GM23338 (cell line): ENCODE results near the gene ZBTB22. TPM values are rescaled to one million over a fixed set of nuclear protein-coding genes. Genes with fewer than 3 reads are reported as not detected.
A peak's percentile ranks its signal among the peaks of the same experiment; 100 is the strongest.

ENCODE experiments used
- ATAC-seq: fragments of 200-7000 bp; cut with Tn5 transposase; 3 replicates; pipeline ENCODE4 v1.9.1; 2020
- DNase-seq: peaks from one replicate; pipeline ENCODE4 v3.0.0-alpha.2; 2015; ENCODE audit warnings: low spot score
- H2AFZ ChIP-seq: fragments of 200-600 bp; sonication (generic); 2 replicates; pipeline ENCODE4 v1.8.0; 2016; ENCODE audit warnings: antibody characterized with exemption, mild to moderate bottlenecking, moderate library complexity
- H3F3A ChIP-seq: fragments of 200-600 bp; sonication (generic); replicated peaks from 2 replicates; pipeline ENCODE4 v1.8.0; 2017; ENCODE audit warnings: antibody characterized with exemption, mixed run types, low read depth
- H3K27ac ChIP-seq: fragments of 200-600 bp; sonication (generic); 2 replicates; pipeline ENCODE4 v1.6.1; 2016; ENCODE audit warnings: low read depth
- H3K27me3 ChIP-seq: fragments of 200-600 bp; sonication (generic); 2 replicates; pipeline ENCODE4 v1.8.0; 2016; ENCODE audit warnings: mild to moderate bottlenecking, mixed run types, moderate library complexity; ENCODE audit not compliant: insufficient read depth
- H3K36me3 ChIP-seq: fragments of 200-600 bp; sonication (generic); 2 replicates; pipeline ENCODE4 v1.8.0; 2016; ENCODE audit warnings: mild to moderate bottlenecking; ENCODE audit not compliant: insufficient read depth
- H3K4me1 ChIP-seq: fragments of 200-600 bp; sonication (generic); 2 replicates; pipeline ENCODE4 v1.8.0; 2016; ENCODE audit warnings: mild to moderate bottlenecking, moderate library complexity; ENCODE audit not compliant: insufficient read depth
- H3K4me2 ChIP-seq: fragments of 200-600 bp; sonication (generic); 2 replicates; pipeline ENCODE4 v1.7.1; 2017; ENCODE audit warnings: mixed run types
- H3K4me3 ChIP-seq: fragments of 200-600 bp; sonication (generic); 2 replicates; pipeline ENCODE4 v1.6.1; 2016; ENCODE audit warnings: mixed run types
- H3K79me2 ChIP-seq: fragments of 200-600 bp; sonication (generic); replicated peaks from 2 replicates; pipeline ENCODE4 v1.8.0; 2017; ENCODE audit warnings: mild to moderate bottlenecking; ENCODE audit not compliant: insufficient read depth
- H3K9me2 ChIP-seq: fragments of 200-600 bp; sonication (generic); 2 replicates; pipeline ENCODE4 v1.8.0; 2017; ENCODE audit not compliant: insufficient read depth
- H4K20me1 ChIP-seq: fragments of 200-600 bp; sonication (generic); replicated peaks from 2 replicates; pipeline ENCODE4 v1.8.0; 2017; ENCODE audit warnings: mild to moderate bottlenecking; ENCODE audit not compliant: insufficient read depth
- H3K27ac Mint-ChIP-seq: 2 replicates; pipeline ENCODE4 v1.8.0; 2020; ENCODE audit warnings: inconsistent platforms, mild to moderate bottlenecking, moderate library complexity, mixed read lengths
- H3K27me3 Mint-ChIP-seq: 3 replicates; pipeline ENCODE4 v1.8.0; 2022; ENCODE audit warnings: low read depth, mild to moderate bottlenecking, moderate library complexity, mixed read lengths, inconsistent platforms; ENCODE audit not compliant: insufficient read depth, poor library complexity
- H3K36me3 Mint-ChIP-seq: 3 replicates; pipeline ENCODE4 v1.8.0; 2021; ENCODE audit warnings: low read depth, mild to moderate bottlenecking, inconsistent platforms, moderate library complexity, mixed read lengths
- H3K4me1 Mint-ChIP-seq: 3 replicates; pipeline ENCODE4 v1.8.0; 2020; ENCODE audit warnings: mild to moderate bottlenecking, inconsistent platforms, mixed read lengths
- H3K4me3 Mint-ChIP-seq: 3 replicates; pipeline ENCODE4 v1.8.0; 2021; ENCODE audit warnings: moderate library complexity, mild to moderate bottlenecking, inconsistent platforms, mixed read lengths
- H3K9me3 Mint-ChIP-seq: 3 replicates; pipeline ENCODE4 v1.8.0; 2020; ENCODE audit warnings: moderate library complexity, mild to moderate bottlenecking, inconsistent platforms, mixed read lengths
- CREB1 ChIP-seq: fragments of 250-450 bp; sonication (Bioruptor Pico); IDR thresholded peaks from 2 replicates; pipeline ENCODE4 v1.5.0; 2020; ENCODE audit warnings: low read depth, mild to moderate bottlenecking, moderate library complexity
- ETS1 ChIP-seq: IDR thresholded peaks from 2 replicates; pipeline ENCODE4 v1.6.1; 2016; ENCODE audit warnings: antibody characterized with exemption
- EZH2 ChIP-seq: fragments of 200-600 bp; sonication (generic); IDR thresholded peaks from one replicate; pipeline ENCODE4 v1.8.0; 2017; ENCODE audit warnings: antibody characterized with exemption, mild to moderate bottlenecking, low read depth; ENCODE audit not compliant: unreplicated experiment
- EZH2phosphoT487 ChIP-seq: fragments of 200-600 bp; sonication (generic); IDR thresholded peaks from one replicate; pipeline ENCODE4 v1.8.1; 2018; ENCODE audit warnings: antibody characterized with exemption; ENCODE audit not compliant: unreplicated experiment
- JUNB ChIP-seq: IDR thresholded peaks from one replicate; pipeline ENCODE4 v1.6.1; 2016; ENCODE audit warnings: antibody characterized with exemption; ENCODE audit not compliant: unreplicated experiment
- NANOG ChIP-seq: IDR thresholded peaks from 2 replicates; pipeline ENCODE4 v1.6.1; 2016; ENCODE audit warnings: antibody characterized with exemption, borderline replicate concordance
- POLR2AphosphoS5 ChIP-seq: IDR thresholded peaks from 2 replicates; pipeline ENCODE4 v1.6.1; 2016; ENCODE audit warnings: antibody characterized with exemption, low read depth
- REST ChIP-seq: IDR thresholded peaks from one replicate; pipeline ENCODE4 v1.6.1; 2018; ENCODE audit warnings: antibody characterized with exemption; ENCODE audit not compliant: unreplicated experiment
- STAT1 ChIP-seq: IDR thresholded peaks from one replicate; pipeline ENCODE4 v1.6.1; 2016; ENCODE audit warnings: antibody characterized with exemption; ENCODE audit not compliant: unreplicated experiment
- ZNF114 ChIP-seq: fragments of 250-450 bp; sonication (Bioruptor Pico); IDR thresholded peaks from 2 replicates; pipeline ENCODE4 v1.5.0; 2020; ENCODE audit warnings: mild to moderate bottlenecking, moderate library complexity
- ZNF331 ChIP-seq: fragments of 250-450 bp; sonication (Bioruptor Pico); IDR thresholded peaks from 2 replicates; pipeline ENCODE4 v1.5.0; 2020; ENCODE audit warnings: low read depth, mild to moderate bottlenecking, moderate library complexity
- long read RNA-seq: library from polyadenylated mRNA; unstranded; transcript quantifications from one replicate; pipeline ENCODE4 v2.0.0, GENCODE V29; 2020; ENCODE audit not compliant: unreplicated experiment
- polyA plus RNA-seq: library from polyadenylated mRNA; unstranded; fragments of >200 nt; fragmentation: Nextera tagmentation; extraction: Ambion mirVana; gene quantifications from 2 replicates; pipeline ENCODE4 v1.2.1, GENCODE V29; 2016
- total RNA-seq: library from RNA; depleted of rRNA; stranded (reverse); fragments of >200 nt; shearing (Covaris generic); gene quantifications from 2 replicates; pipeline ENCODE4 v1.2.3, GENCODE V29; 2014; rRNA removed

ZBTB22 gene
- 7.7 and 8.8 TPM in 2 replicates for total RNA-seq
- polyA plus RNA-seq = 1.9 and 3.9 TPM in 2 replicates
- long read RNA-seq, partial matches to known transcripts = 0 of 1 reads
- long read RNA-seq, other reads (novel, unspliced or antisense) = 0 of 1 reads

- H4K20me1 ChIP-seq = peaks cover 11% of the 10 kb centered on the region
- peaks cover 39% of the 10 kb centered on the region for H3K4me1 ChIP-seq
- H2AFZ ChIP-seq = no peak within 1 kb of the TSS
- Mint-ChIP-seq H3K4me3 (peak within 1 kb of the TSS; percentile 93), H3K4me1 (peaks cover 65% of the 10 kb centered on the region), H3K9me3 (no peaks in the 10 kb centered on the region; the same call in 1 of the 3 replicates), H3K27ac (peak within 1 kb of the TSS; percentile 98), H3K27me3 (peaks cover 23% of the 10 kb centered on the region), H3K36me3 (peaks cover 42% of the 10 kb centered on the region)
- H3K9me2 ChIP-seq = no peaks in the 10 kb centered on the region
- ATAC-seq = peak; percentile 62
- DNase-seq = peak; percentile 100
- no peaks in the 10 kb centered on the region for H3K27me3 ChIP-seq
- H3K79me2 ChIP-seq = peaks cover 36% of the 10 kb centered on the region
- H3K4me2 ChIP-seq = peak within 1 kb of the TSS; percentile 75
- H3F3A ChIP-seq = peaks cover 20% of the 10 kb centered on the region
- H3K27ac ChIP-seq = peak within 1 kb of the TSS; percentile 88
- peak within 1 kb of the TSS; percentile 51 for H3K4me3 ChIP-seq
- TF ChIP-seq POLR2AphosphoS5 (peak; percentile 56; the same call in 1 of the 2 replicates), ZNF114 (CRISPR knock-in tag) (no peak)
- peaks cover 14% of the 10 kb centered on the region for H3K36me3 ChIP-seq
Measured at GRCh38 chr6:33317669-33318425, at the start of gene ZBTB22. Gene ZBTB22, minus strand, starts transcription at chr6:33317744. Its CDS starts 828 bp downstream, at chr6:33316916.

GRCh38 chr6:33367009-33367714 is 49.6 kb upstream of the ZBTB22 start:
- no peak overlapping the region for H3K4me3 ChIP-seq
- no peaks in the 10 kb centered on the region for H3K9me2 ChIP-seq
- no peaks in the 10 kb centered on the region for H3K27me3 ChIP-seq
- no peaks in the 10 kb centered on the region for H4K20me1 ChIP-seq
- H3K4me1 ChIP-seq = peaks cover under 1% of the 10 kb centered on the region; the same call in 1 of the 2 replicates
- H3K27me3 Mint-ChIP-seq = peaks cover 7% of the 10 kb centered on the region
- no peaks in the 10 kb centered on the region for H3K9me3 Mint-ChIP-seq
- H3K4me2 ChIP-seq = no peak overlapping the region
- no peak overlapping the region for H2AFZ ChIP-seq
- peaks cover 6% of the 10 kb centered on the region for H3K4me1 Mint-ChIP-seq
- H3K27ac Mint-ChIP-seq = no peak overlapping the region
- DNase-seq = no peak
- no peaks in the 10 kb centered on the region for H3K79me2 ChIP-seq
- no peaks in the 10 kb centered on the region for H3K36me3 Mint-ChIP-seq
- 0 out of 2 replicates have a peak, but pooled peaks cover 3% of the 10 kb centered on the region for H3F3A ChIP-seq
- H3K36me3 ChIP-seq = no peaks in the 10 kb centered on the region
- no peak overlapping the region for H3K27ac ChIP-seq
- no peak overlapping the region for H3K4me3 Mint-ChIP-seq
- ATAC-seq = no peak
- no peak for TF ChIP-seq POLR2AphosphoS5
- no peak for TF ChIP-seq ETS1
- TF ChIP-seq EZH2phosphoT487 = no peak
- TF ChIP-seq REST = no peak
- no peak for TF ChIP-seq STAT1
- no peak for TF ChIP-seq CREB1 (CRISPR knock-in tag)
- TF ChIP-seq ZNF331 (CRISPR knock-in tag) = no peak
- TF ChIP-seq NANOG = no peak
- TF ChIP-seq JUNB = no peak
- TF ChIP-seq EZH2 = no peak
- no peak for TF ChIP-seq ZNF114 (CRISPR knock-in tag)
